GOT3 (cell line): Measurements from ENCODE around the gene RHBDF2.
A peak's percentile ranks its signal among the peaks of the same experiment; 100 is the strongest.

Experiments
- DNase-seq: peaks from one replicate; lab custom pipeline; 2025; ENCODE audit warnings: mixed read lengths; lab: John Stamatoyannopoulos, UW

The RHBDF2 gene

GRCh38 chr17:76501018-76501826 lies at the start of gene RHBDF2:
Gene RHBDF2 (minus strand): TSS chr17:76501423. CDS start chr17:76481524, 19,899 bp downstream.
- DNase-seq = peak; percentile 50

DNA sequence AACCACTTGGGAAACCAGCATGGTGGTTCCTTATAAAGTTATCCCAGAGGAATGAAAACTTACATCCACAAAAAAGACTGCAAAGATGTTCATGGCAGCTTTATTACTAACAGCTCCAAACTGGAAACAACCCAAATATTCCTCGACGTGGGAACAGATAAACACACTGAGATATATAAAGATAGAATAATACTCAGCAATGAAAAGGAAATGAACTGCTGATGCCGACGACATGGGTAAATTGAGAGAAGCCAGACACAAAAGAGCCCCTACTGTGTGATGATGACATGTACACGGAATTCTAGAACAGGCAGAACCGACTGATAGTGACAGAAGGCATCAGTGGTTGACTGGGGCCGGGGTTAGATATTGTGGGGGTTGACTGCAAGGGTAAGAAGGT lies 48.3 kb upstream of the RHBDF2 start:
- DNase-seq = no peak

- DNase-seq = no peak
Measured at GRCh38 chr17:76549215-76549518, 47.9 kb upstream of the RHBDF2 start.

DNA sequence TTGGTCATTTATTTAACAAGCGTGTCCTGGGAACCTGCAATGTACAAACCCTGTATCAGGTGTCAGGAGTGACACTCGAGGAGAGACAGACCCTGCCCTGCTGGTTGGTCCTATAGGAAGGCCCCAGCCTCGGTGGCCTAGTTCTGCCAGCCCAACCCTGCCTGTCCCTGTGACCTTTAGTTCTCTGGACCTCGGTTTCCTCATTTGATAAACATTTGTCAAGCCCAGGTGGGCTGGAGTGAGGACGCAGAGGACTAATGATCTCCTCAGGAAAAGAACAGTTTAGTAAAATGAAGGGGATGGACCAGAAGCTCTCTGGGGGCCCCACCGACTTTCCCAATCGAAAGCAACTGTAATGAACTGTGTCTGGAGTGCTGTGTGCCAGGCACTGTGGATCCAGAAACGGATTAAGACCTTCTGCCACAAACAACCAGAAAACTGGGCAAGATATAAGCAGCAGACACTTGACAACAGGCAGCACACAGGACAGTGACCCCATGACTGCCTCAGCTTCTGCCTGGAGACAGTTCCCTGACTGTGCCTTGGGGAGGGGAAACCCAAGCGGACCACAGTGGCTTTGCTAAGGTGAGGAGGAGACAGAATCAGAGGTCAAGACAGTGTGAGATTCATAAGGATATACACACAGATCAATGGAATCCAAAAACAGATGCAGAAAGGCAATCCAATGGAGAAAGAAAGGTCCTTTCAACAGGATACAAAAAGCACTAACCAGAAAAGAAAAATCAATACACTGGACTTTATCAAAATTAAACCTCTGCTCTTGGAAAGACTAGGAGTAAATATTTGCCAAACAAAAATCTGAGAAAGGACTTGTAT lies 47.4 kb upstream of the RHBDF2 start:
- DNase-seq = no peak

GRCh38 chr17:76547642-76548202 lies 46.5 kb upstream of the RHBDF2 start:
- DNase-seq = no peak

DNA sequence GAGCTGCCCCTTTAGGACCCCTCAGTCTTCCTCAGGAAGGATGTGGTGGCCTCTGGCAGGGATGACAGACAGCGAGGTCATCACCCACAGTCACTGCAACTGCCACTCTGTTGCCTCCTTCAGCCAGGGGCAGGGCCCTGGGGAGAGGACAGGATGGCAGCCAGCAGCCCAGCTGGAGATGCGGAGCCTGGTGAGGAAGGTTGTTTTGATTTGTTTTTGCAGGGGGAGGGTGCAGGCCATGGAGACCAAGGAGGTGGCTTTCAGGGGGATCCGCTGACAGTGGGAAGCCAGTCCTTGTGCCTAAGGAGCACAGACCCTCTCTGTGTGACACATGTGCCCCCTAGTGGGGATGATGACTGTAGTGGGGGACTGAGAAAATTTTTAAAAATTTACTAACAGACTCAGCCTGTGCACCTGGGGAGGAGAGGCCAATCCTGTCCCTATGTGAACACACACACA lies 46.0 kb upstream of the RHBDF2 start:
- DNase-seq = no peak

DNA sequence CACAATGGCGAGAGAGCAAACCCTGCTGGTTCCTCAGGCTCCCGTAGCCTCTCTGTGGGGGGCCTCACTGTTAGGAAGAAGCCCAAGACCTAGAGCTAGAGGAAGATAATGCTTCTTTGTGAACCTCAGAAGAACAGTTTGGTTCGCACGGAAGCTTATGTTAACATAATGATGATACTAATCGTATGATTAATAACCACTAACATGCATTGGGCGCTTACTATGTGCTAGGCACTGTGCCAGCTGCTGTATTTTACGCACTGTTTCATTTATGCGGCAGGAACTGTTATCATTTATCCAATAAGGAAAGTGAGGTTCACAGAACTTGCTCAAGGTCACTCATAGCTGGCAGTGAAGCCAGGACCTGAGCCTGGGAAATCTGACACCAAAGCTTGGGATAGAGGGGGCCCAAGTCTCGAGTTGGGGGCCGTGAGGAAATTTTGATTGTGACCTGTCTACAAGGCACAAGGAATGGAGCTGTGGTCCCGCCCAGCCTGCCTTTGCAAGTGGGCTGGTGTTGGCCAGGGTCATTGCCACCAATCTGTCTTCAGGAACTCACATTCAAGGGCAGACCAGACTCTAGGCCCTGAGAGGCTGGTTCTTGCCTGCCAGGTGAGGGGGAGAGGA lies 45.4 kb upstream of the RHBDF2 start:
- no peak for DNase-seq

- DNase-seq = no peak
Measured at GRCh38 chr17:76545918-76546555, 44.8 kb upstream of the RHBDF2 start.

GRCh38 chr17:76544546-76545365 lies 43.5 kb upstream of the RHBDF2 start:
- no peak for DNase-seq

GRCh38 chr17:76543826-76544545 lies 42.8 kb upstream of the RHBDF2 start:
- DNase-seq = no peak

GRCh38 chr17:76543482-76543825 lies 42.2 kb upstream of the RHBDF2 start:
- DNase-seq = no peak

DNA sequence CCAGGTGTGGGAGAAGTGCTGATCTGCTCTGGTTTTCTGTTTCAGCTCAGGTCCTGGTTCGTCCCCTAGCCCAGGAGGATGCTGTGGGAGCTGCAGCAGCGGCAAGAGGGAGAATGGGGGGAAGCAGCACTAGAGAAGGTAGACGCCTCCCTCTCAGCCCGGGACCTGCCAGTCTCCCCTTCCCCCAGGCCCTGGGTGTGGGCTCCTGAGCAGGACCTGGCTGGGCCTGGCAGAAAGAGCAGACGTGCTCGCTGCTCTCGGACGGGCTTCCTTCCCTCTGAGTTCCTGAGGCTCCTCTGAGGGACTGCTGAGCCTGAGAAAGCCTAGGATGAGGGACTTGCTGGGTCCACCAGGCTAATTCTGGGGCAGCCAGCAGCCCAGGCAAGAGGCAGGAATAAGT lies 41.8 kb upstream of the RHBDF2 start:
- no peak for DNase-seq

DNA sequence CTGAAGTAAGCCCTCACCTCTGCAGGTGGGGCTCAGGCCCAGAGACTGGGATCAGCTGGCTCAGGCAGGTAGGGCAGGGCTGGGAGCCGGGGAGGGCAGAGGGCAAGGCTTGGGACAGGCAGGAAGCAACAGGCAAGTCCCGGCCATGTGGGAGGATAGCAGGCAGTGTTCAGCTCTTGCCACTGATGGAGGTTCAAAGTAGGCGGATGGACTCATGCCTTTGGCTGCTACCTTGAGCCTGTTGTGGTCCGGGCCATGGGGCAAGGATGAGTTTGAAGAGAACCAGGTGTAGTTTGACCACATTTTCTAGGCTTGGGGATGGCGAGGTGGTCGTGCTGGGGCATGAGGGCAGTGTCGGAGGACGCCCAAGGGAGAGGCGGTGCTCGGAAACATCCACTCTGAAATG lies 41.3 kb upstream of the RHBDF2 start:
- no peak for DNase-seq

- no peak for DNase-seq
Measured at GRCh38 chr17:76541739-76542454, 40.7 kb upstream of the RHBDF2 start.

DNA sequence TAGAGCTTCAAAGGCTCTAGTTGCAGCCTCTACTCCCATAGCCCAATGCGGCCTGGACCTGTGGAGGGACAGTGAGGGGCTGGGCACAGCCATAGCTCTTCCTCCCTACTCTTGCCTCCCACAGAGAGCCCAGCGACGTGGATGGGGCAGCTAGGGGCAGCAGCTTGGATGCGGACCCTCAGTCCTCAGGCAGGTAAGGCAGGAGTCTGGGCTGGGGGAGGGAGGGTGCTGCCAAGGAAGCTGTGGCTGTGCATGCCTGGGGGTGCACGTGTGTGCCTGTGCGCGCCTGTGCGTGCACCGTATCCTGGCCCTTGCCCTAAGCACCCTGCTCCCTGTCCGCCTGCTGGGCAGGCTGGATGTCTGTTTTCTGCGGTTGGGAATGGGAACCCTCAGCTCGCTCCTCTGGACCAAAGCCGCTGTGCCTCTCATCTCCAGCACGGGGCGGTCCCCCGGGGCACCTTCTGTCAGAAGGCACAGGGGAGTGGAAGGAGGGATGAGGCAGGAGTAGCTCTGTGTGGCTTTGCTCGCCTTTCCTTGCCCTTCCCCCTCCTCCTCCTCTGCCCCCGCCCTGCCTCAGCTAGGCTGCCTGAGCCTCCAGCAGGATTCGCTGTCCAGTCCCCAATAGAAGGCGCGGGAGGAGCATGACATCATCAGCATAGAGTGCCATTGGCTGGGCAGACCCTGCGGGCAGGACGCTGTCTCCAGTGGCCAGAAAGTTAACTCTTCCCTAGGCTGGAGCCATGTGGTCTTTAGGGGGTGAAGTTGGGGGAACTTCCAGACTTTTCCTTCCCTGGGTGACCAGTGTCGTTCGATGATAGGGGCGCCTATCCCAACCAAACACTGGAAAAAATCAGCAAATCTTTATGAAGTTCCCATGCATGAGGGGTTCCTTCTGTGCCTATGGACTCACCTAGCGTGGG lies 39.4 kb upstream of the RHBDF2 start:
- DNase-seq = peak; percentile 60

DNA sequence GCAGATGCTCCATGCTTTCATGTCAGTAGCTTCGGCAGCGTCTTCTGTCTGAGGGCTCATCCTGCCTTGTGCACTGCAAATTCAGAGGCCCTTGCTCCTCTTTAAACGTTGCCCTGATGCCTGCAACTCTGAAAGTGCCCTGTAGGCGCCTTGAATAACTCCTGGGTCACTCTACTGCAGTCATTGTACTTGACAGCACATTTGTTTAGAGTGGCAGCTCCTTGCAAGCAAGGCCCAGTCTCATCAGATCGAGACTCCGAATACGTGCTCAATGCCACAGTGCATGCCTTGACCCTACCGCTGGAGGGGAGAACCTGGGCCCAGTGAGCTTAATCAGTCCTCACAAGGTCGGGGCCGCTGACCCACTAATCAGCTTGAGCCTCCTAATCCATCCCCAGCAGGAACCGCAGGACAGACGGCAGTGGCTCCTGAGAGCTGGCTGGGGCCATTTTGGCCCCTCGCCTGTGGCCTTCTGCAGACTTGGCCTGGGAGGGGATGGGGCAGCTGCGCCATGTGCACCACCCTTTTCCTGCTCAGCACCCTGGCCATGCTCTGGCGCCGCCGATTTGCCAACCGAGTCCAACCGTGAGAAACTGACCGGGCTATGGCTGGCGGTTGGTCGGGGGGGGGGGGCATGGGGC lies 38.5 kb upstream of the RHBDF2 start, which contains the start of gene PRCD:
TSS of gene PRCD (plus strand) at position 414 of the 641 bp plus-strand sequence. CDS start at position 512, 98 bp downstream.
- DNase-seq = no peak

- no peak for DNase-seq
Measured at GRCh38 chr17:76538941-76539570, 37.8 kb upstream of the RHBDF2 start.
